HG03354 (cell line): Measurements from ENCODE around the gene TSGA10.
"Not testable (repeated sequence)": the region's sequence is repeated elsewhere in the genome, so short reads cannot be mapped to it uniquely, and the experiment has no call there.

Source experiments
- ATAC-seq: cut with Tn5 transposase; IDR thresholded peaks from one replicate; pipeline ENCODE4 v1.9.1; 2021; ENCODE audit warnings: mild to moderate bottlenecking; ENCODE audit not compliant: unreplicated experiment, poor library complexity, severe bottlenecking

Gene TSGA10

GRCh38 chr2:99153921-99154604 lies 679 bp downstream of the TSGA10 start:
- no peak for ATAC-seq

DNA sequence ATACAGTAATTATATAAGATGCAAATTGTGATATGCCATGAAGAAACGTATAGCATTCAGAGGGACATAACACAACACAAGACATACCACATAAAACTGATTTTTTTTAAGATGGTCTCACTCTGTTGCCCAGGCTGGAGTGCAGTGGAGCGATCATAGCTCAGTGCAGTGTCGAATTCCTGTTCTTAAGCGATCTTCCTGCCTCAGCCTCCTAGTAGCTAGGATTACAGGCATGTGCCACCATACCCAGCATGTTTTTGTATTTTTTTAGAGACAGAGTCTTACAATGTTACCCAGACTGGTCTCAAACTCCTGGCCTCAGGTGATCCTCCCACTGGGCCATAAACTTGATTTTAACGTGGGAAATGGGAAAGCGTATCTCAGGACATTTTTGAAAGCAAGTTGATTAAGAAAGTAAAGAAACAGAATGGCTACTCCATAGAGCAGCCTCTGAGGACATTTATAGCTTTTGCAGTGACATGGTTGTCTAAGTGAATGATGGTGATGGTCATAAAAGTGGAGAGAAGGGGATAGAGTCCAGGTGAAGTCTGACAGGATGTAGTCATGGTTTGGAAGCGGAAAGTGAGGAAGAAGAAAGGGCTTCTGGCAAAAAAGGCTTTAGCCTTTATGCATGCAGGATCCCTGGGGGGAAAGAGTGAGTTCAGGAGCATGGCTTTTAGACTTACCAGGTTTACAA lies 2.4 kb downstream of the TSGA10 start:
- ATAC-seq: no peak

DNA sequence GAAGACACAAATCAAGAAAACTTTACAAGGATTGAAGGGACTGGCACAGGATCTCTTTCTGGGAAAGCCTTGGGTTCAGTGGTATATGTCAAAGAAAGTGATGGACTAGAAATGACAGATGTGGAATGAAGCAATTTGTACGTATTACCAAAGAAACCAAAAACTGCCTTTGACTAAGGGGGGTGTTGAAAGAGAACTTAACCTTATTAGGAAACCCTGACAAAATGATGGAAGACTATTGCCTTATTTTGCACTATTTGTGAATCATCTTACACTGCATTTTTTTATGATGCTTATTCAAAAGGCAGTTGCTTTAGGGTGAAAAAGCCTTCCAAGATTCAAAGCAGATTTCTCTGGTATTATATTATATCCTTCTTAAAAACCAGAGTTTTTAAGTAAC lies 4.0 kb downstream of the TSGA10 start:
- ATAC-seq: no peak

DNA sequence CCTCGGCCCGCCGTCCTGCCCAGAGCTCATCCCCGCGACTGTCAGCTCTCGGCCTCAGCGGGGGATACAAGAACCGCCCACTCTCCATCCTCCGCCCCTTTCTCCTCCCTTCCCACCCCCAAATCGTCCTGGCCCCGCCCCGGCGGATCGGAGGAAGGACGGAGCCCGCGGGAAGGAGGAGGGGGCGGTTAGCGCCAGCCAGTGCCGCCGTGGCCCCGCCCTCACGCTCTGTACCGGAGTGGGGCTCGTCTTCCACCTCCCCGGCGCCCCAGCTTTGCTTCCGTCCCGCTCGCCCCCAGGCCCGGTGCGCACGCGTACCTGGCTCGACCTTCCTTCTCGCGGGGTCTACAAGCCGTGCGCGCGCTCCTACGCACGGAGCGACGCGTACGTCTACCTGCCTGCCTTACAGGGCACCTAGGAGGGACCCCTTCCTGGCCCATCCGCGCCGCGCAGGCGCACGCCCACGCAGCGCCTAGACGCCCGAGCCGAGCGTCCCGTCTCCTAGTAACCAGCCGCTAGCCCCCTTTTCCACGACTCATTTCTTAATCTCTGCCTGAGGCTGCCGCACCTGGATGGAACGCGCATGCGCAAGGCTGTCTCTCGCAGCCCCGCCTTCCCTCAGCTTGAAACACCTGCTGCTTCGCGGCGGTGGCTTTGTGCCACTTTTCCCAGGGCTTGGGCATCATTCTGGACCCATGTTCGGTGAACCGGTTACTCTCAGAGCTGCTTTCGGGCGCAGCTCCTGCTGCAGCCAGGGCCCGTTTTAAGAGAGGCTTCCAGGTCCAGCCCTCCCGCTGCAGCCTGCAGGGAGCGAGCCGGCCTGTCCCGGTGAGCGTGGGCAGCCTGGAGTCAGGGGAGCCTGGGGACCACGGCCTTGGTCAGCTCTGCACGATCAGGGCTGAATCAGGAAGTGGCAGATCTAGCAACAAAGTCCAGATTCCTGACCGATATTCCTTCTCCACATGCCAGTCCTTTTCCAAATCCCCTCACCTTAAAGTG lies 13.3 kb downstream of the TSGA10 start, which contains the start of gene C2orf15:
C2orf15 (plus strand) TSS at position 598 of the 999 bp plus-strand sequence. CDS start 8,852 bp downstream, outside the sequence.
- ATAC-seq: peak; percentile 89

DNA sequence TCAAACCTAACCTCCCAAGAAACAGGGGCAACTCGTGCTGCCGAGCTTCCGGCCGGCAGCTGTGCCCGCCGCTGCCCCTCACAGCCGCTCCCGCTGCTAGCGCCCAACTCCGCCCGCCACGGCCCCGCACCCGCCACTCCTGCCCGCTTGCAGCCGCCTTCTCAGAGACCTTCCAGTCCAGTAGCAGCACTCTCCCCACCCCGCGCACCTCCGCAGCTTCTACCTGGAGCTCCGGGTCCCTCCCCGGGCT lies 14.0 kb downstream of the TSGA10 start:
- ATAC-seq: peak; percentile 33

GRCh38 chr2:99140056-99140859 lies 14.5 kb downstream of the TSGA10 start:
- no peak for ATAC-seq

GRCh38 chr2:99139003-99139402 lies 15.7 kb downstream of the TSGA10 start:
- no peak for ATAC-seq

- ATAC-seq: not testable (repeated sequence)
These were observed 19.6 kb downstream of the TSGA10 start for GRCh38 chr2:99135044-99135556.

DNA sequence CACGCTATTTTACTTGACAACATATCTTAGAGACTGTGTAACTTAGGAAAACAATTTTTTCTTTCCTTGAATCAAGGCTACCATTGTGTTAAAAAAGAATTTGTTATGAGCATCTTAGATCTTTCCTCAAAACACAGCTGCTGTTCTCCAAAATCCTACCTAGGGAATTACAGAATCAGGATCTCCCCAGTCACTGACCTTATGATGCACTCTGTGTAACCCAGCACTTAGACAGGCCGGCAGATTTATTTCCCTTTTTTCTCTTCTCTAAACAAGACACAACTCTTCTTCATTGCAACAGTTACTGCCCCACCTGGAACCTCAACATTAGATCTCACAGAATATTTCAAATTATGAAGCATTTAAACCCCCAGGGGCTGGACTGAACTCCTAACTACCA lies 26.8 kb downstream of the TSGA10 start:
- no peak for ATAC-seq

DNA sequence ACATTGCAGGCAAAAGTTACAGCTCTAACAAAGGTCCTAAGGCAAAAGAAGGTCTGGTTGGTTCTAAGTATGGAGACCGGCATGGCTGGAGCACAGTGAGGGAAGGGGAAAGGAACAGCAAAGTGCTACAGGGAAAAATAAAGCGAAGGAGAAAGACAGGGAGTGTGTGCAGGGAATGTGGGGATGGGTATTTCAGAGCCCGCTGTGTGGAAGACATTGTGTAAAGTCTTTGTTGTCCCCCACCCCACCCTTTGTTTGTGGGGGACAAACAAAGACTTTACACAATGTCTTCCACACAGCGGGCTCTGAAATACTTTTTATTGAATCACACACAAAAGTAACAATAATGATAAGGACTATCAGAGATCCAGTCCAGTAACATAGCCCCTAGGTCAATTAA lies 42.1 kb downstream of the TSGA10 start:
- no peak for ATAC-seq

DNA sequence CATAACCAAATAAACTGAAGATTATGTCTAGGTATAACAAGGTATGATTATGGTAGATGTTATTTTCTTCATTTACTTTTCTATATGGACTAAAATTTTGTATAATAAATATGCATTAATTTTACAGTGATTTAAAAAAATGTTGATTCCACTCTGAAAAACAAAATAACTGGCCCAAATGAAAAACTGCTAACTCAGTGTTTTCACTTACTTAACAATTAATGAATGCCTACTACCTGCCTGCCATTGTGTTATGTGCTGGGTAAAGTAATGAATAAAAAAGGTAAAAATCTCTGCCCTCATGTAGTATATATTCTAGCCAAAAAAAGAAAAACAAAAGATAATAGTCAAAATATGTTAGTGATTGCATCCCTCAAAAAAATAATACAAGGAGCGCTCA lies 42.8 kb downstream of the TSGA10 start:
- ATAC-seq: no peak

- ATAC-seq: no peak
These were observed 43.5 kb downstream of the TSGA10 start for GRCh38 chr2:99111236-99111635.

- ATAC-seq: no peak
These were observed 47.8 kb downstream of the TSGA10 start for GRCh38 chr2:99106913-99107312.

DNA sequence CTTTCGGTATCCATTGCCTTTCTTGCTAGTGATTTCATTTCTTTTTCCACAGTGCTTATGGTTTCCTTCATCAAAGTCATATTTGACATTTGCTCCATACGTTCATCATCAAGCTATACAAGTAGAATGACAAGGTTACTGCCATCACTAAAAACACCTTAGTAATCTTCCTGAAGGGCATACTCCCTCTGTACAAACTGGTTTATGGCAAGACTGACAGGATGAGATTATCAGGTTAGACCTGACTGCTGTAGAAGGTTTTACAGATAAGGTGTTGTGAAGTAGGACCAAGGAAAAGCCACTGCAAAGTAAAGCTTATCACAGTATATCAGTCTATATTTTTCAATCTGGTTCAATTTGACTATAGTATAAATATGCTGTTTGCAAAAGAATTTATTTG lies 50.7 kb downstream of the TSGA10 start:
- no peak for ATAC-seq

GRCh38 chr2:99101697-99102096 lies 53.0 kb downstream of the TSGA10 start:
- ATAC-seq: no peak

DNA sequence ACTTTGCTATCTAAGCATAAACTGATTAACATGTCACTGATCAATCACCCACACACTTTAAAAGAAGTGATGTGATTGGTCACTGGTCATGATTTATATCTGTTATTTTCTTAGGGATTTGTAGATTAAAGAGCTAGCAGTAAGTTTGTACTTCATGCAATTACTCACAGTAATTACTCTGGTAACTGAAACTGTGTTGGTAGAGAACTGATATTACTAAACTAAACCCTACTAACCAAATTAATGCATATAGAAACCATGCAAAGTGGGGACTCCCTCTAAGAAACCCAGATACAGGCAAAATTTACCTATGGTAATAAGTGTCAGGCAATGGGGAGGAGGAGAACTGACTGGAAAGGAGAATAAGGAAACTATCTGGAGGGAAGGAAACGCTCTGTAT lies 58.0 kb downstream of the TSGA10 start:
- ATAC-seq: no peak

- ATAC-seq: peak; percentile 49
These were observed 66.7 kb downstream of the TSGA10 start for GRCh38 chr2:99088017-99088416.

DNA sequence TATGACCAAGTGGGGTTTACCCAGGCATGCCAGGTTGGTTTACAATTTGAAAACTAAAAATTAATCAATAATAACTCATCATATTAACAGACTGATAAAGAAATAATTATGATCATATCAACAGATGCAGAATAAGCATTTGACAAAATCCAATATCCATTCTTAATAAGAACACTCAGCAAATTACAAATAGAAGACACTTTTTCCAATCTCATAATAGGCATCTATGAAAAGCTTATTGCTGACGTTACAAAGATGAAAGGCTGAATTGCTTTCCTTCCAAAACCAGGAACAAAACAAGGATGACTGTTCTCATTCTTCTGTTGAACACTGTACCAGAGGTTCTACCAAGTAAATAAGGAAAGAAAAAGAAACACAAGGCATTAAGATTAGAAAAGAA lies 68.4 kb downstream of the TSGA10 start:
- no peak for ATAC-seq

- no peak for ATAC-seq
These were observed 69.3 kb downstream of the TSGA10 start for GRCh38 chr2:99085421-99085820.

DNA sequence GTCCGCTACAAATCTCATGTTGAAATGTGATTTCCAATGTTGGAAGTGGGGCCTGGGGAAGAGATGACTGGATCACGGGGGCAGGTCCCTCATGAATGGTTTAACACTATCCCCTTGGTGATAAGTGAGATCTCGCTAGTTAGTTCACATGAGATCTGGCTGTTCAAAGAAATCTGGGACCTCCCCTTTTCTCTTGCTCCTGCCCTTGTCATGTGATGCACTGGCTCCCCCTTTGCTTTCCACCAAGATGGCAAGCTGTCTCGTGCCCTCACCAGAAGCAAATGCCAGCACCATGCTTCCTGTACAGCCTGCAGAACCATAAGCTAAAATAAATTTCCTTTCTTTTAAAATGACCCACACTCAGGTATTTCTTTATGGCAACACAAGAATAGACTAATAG lies 70.5 kb downstream of the TSGA10 start:
- ATAC-seq: no peak
